K562 (cell line): Measurements from ENCODE around the gene AUNIP. TPM values are rescaled to one million over a fixed set of nuclear protein-coding genes. Genes with fewer than 3 reads are reported as not detected.
A peak's percentile ranks its signal among the peaks of the same experiment; 100 is the strongest.

Experiments used
- CBX5 ChIP-seq: IDR thresholded peaks from 2 replicates; pipeline ENCODE4 v1.6.1; 2014; ENCODE audit warnings: low read depth, borderline replicate concordance
- CTBP1 ChIP-seq: fragments of 450-650 bp; IDR thresholded peaks from 2 replicates; pipeline ENCODE4 v1.6.1; 2016; ENCODE audit warnings: borderline replicate concordance
- ETV1 ChIP-seq: fragments of 450-650 bp; conservative IDR thresholded peaks from 2 replicates; pipeline ENCODE4 v1.6.1; 2016; ENCODE audit warnings: missing genetic modification characterization, control low read depth, low read depth, missing compliant biosample characterization
- MCM2 ChIP-seq: fragments of 450-650 bp; IDR thresholded peaks from 2 replicates; pipeline ENCODE4 v1.6.1; 2017; ENCODE audit warnings: low read depth, mild to moderate bottlenecking
- MTF1 ChIP-seq: fragments of 250-450 bp; sonication (Bioruptor Pico); IDR thresholded peaks from 2 replicates; pipeline ENCODE4 v1.9.0; 2021; ENCODE audit warnings: moderate library complexity, mild to moderate bottlenecking, inconsistent platforms, borderline replicate concordance
- NR1H2 ChIP-seq: sonication (generic); formaldehyde crosslinking; IDR thresholded peaks from 2 replicates; pipeline ENCODE4 v1.4.0; 2020; ENCODE audit warnings: mild to moderate bottlenecking, missing genetic modification reagents
- NR2C2 ChIP-seq, 2 experiments: fragments of 200-800 bp in 1 of 2; sonication (Bioruptor generic) in 1 of 2; sonication (generic) in 1 of 2; formaldehyde crosslinking in 1 of 2; IDR thresholded peaks; 2 replicates each; pipeline versions ENCODE4 v1.6.1 to v1.8.0; 2016 to 2022; ENCODE audit warnings: mild to moderate bottlenecking in 1 of 2, missing compliant biosample characterization in 1 of 2, missing genetic modification characterization in 1 of 2, missing genetic modification reagents in 1 of 2
- RB1 ChIP-seq: fragments of 450-650 bp; IDR thresholded peaks from 2 replicates; pipeline ENCODE4 v1.6.1; 2017; ENCODE audit warnings: low read depth, mild to moderate bottlenecking
- XRCC5 ChIP-seq: fragments of 200-400 bp; formaldehyde crosslinking; IDR thresholded peaks from 2 replicates; pipeline ENCODE4 v1.6.1; 2017; ENCODE audit warnings: low read depth, mild to moderate bottlenecking, low read length
- ZKSCAN3 ChIP-seq: fragments of 250-450 bp; sonication (Bioruptor Pico); IDR thresholded peaks from 2 replicates; pipeline ENCODE4 v1.4.0; 2020
- polyA plus RNA-seq, 8 experiments: library from polyadenylated mRNA; depleted of rRNA in 4 of 8; stranded (reverse) in 5 of 8; unstranded in 3 of 8; fragments of >200 nt; fragmentation: Nextera tagmentation in 2 of 8; fragmentation: Illumina TruSeq in 1 of 8; extraction: Ambion mirVana in 2 of 8; extraction: Trizol in 1 of 8; gene quantifications; 2 replicates each; pipeline versions ENCODE4 v1.2.1 to v1.2.3, GENCODE V29; 2011 to 2014; ENCODE audit warnings: inconsistent platforms in 1 of 8, missing spikeins in 1 of 8
- total RNA-seq, 7 experiments: library from RNA; depleted of rRNA in 6 of 7; stranded (reverse); fragments of >200 nt in 6 of 7; fragmentation: Illumina TruSeq in 2 of 7; extraction: Trizol in 2 of 7; gene quantifications; 2 replicates each; pipeline versions ENCODE4 v1.2.1 to v1.2.3, GENCODE V29; 2011 to 2021; ENCODE audit warnings: low replicate concordance in 1 of 7
- TF ChIP-seq, protein P1 (sequence below): IDR thresholded peaks from 2 replicates; pipeline ENCODE4 v1.6.1; 2012; ENCODE audit warnings: low read depth, low read length, improper control_type of control experiment, borderline replicate concordance
- TF ChIP-seq, protein P2 (sequence below), 2 experiments: fragments of 450-650 bp in 1 of 2; sonication (generic) in 1 of 2; formaldehyde crosslinking; conservative IDR thresholded peaks; 2 replicates each; pipeline versions ENCODE4 v1.4.0 to v1.8.1; 2020 to 2022; ENCODE audit warnings: mild to moderate bottlenecking in 1 of 2, missing genetic modification reagents in 1 of 2
- TF ChIP-seq, protein P3 (sequence below), 2 experiments: fragments of 450-650 bp; formaldehyde crosslinking in 1 of 2; IDR thresholded peaks; 2 replicates each; pipeline versions ENCODE4 v1.4.0 to v1.6.1; 2014 to 2020; ENCODE audit warnings: mild to moderate bottlenecking in 2 of 2, borderline replicate concordance in 1 of 2, low read depth in 1 of 2
- TF ChIP-seq, protein P4 (sequence below): fragments of 200-400 bp; formaldehyde crosslinking; IDR thresholded peaks from 2 replicates; pipeline ENCODE4 v1.6.1; 2017; ENCODE audit warnings: mild to moderate bottlenecking, low read depth, low read length, moderate library complexity

The AUNIP gene
- total and polyA plus RNA-seq, 9 of the 15 experiments (the other 6 are each of a cell fraction or from before 2014, with no cell fraction given): 12.1 to 53.8 (median 47.1) TPM

DNA sequence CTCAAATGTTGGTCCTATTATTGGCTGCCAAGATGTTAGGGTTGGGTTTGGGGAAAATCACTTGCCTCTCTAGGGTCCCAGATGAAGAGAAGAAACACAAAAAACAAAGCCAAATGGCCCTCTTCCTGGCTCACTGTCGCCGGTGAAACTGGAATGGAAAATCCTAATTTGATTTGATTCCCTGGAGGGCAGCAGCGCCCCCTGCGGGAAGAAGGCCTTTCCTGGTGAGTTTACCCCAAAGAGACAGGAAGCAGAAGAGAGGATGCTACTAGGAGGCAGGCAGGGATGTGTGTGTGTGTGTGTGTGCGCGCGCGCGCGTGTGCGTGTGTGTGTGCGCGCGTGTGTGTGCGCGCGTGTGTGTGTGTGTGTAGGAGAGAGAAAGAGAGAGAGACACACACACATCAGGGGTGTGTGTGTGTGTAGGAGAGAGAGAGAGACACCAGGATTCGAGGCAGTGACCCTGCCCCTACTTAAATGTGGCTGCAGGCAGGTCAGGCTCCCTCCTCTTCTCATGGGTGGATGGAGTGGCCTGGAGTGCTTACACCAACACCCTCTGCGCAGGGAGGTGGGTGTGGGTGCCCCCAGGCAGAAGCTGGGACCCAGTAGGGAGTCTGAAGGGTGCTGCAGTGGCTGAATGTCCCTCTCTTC is 62.3 kb downstream of the AUNIP start (continued):
- TF ChIP-seq, protein P1, sequence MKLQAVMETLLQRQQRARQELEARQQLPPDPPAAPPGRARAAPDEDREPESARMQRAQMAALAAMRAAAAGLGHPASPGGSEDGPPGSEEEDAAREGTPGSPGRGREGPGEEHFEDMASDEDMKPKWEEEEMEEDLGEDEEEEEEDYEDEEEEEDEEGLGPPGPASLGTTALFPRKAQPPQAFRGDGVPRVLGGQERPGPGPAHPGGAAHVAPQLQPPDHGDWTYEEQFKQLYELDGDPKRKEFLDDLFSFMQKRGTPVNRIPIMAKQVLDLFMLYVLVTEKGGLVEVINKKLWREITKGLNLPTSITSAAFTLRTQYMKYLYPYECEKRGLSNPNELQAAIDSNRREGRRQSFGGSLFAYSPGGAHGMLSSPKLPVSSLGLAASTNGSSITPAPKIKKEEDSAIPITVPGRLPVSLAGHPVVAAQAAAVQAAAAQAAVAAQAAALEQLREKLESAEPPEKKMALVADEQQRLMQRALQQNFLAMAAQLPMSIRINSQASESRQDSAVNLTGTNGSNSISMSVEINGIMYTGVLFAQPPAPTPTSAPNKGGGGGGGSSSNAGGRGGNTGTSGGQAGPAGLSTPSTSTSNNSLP: peak; percentile 87; the same call in 1 of the 2 replicates
- TF ChIP-seq CTBP1: peak; percentile 63; the same call in 1 of the 2 replicates
- TF ChIP-seq, protein P2, sequence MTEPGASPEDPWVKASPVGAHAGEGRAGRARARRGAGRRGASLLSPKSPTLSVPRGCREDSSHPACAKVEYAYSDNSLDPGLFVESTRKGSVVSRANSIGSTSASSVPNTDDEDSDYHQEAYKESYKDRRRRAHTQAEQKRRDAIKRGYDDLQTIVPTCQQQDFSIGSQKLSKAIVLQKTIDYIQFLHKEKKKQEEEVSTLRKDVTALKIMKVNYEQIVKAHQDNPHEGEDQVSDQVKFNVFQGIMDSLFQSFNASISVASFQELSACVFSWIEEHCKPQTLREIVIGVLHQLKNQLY (CRISPR knock-in tag; conservative IDR thresholded peaks at IDR 0.05): no peak
- TF ChIP-seq ETV1 (tag): peak; percentile 73
- TF ChIP-seq, protein P3, sequence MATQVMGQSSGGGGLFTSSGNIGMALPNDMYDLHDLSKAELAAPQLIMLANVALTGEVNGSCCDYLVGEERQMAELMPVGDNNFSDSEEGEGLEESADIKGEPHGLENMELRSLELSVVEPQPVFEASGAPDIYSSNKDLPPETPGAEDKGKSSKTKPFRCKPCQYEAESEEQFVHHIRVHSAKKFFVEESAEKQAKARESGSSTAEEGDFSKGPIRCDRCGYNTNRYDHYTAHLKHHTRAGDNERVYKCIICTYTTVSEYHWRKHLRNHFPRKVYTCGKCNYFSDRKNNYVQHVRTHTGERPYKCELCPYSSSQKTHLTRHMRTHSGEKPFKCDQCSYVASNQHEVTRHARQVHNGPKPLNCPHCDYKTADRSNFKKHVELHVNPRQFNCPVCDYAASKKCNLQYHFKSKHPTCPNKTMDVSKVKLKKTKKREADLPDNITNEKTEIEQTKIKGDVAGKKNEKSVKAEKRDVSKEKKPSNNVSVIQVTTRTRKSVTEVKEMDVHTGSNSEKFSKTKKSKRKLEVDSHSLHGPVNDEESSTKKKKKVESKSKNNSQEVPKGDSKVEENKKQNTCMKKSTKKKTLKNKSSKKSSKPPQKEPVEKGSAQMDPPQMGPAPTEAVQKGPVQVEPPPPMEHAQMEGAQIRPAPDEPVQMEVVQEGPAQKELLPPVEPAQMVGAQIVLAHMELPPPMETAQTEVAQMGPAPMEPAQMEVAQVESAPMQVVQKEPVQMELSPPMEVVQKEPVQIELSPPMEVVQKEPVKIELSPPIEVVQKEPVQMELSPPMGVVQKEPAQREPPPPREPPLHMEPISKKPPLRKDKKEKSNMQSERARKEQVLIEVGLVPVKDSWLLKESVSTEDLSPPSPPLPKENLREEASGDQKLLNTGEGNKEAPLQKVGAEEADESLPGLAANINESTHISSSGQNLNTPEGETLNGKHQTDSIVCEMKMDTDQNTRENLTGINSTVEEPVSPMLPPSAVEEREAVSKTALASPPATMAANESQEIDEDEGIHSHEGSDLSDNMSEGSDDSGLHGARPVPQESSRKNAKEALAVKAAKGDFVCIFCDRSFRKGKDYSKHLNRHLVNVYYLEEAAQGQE (IDR thresholded peaks at IDR 0.05; ENCODE audit: borderline replicate concordance): peak; percentile 89
- TF ChIP-seq, protein P3 (CRISPR knock-in tag; IDR thresholded peaks at IDR 0.05; ENCODE audit: low read depth): no peak
- no peak for TF ChIP-seq ZKSCAN3 (CRISPR knock-in tag)
- TF ChIP-seq CBX5: no peak
- no peak for TF ChIP-seq NR1H2 (CRISPR knock-in tag)
- peak; percentile 95 for TF ChIP-seq XRCC5
- TF ChIP-seq, protein P4, sequence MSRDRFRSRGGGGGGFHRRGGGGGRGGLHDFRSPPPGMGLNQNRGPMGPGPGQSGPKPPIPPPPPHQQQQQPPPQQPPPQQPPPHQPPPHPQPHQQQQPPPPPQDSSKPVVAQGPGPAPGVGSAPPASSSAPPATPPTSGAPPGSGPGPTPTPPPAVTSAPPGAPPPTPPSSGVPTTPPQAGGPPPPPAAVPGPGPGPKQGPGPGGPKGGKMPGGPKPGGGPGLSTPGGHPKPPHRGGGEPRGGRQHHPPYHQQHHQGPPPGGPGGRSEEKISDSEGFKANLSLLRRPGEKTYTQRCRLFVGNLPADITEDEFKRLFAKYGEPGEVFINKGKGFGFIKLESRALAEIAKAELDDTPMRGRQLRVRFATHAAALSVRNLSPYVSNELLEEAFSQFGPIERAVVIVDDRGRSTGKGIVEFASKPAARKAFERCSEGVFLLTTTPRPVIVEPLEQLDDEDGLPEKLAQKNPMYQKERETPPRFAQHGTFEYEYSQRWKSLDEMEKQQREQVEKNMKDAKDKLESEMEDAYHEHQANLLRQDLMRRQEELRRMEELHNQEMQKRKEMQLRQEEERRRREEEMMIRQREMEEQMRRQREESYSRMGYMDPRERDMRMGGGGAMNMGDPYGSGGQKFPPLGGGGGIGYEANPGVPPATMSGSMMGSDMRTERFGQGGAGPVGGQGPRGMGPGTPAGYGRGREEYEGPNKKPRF: no peak
- TF ChIP-seq MTF1 (CRISPR knock-in tag): no peak
- no peak for TF ChIP-seq MCM2
- peak; percentile 25; the same call in 1 of the 2 replicates for TF ChIP-seq RB1
- no peak for TF ChIP-seq NR2C2 (CRISPR knock-in tag; IDR thresholded peaks at IDR 0.05)
- no peak; the same call in 1 of the 2 replicates for TF ChIP-seq NR2C2 (tag; IDR thresholded peaks at IDR 0.05)
